ENCODE results near the gene TCF12.

The TCF12 gene

GRCh38 chr15:57319226-57319918, 400.9 kb downstream of the TCF12 start:
- no peak for DNase-seq (ENCODE audit: low read depth)
- no peak for TF ChIP-seq CTCF (IDR thresholded peaks at IDR 0.05; ENCODE audit: low read length, missing control alignments)
- H3K4me3 ChIP-seq (replicated peaks; ENCODE audit: low read depth, low read length) = no peak overlapping the region

- no peak for DNase-seq (ENCODE audit: low read depth)
- TF ChIP-seq CTCF (IDR thresholded peaks at IDR 0.05; ENCODE audit: low read length, missing control alignments) = no peak
Measured at GRCh38 chr15:57319919-57320560, 401.6 kb downstream of the TCF12 start.

GRCh38 chr15:57320631-57321220, 402.3 kb downstream of the TCF12 start:
- H3K4me3 ChIP-seq (replicated peaks; ENCODE audit: low read depth, low read length) = no peak overlapping the region
- peak; percentile 85 for DNase-seq (ENCODE audit: low read depth)
- no peak for TF ChIP-seq CTCF (IDR thresholded peaks at IDR 0.05; ENCODE audit: low read length, missing control alignments)

More at GRCh38 chr15:57319919-57320560, 401.6 kb downstream of the TCF12 start:
- H3K4me3 ChIP-seq (replicated peaks; ENCODE audit: low read depth, low read length) = no peak overlapping the region

GRCh38 chr15:57321485-57321884, 403.0 kb downstream of the TCF12 start:
- no peak overlapping the region for H3K4me3 ChIP-seq (replicated peaks; ENCODE audit: low read depth, low read length)
- TF ChIP-seq CTCF (IDR thresholded peaks at IDR 0.05; ENCODE audit: low read length, missing control alignments) = no peak

GRCh38 chr15:57321973-57322601, 403.6 kb downstream of the TCF12 start:
- no peak for TF ChIP-seq CTCF (IDR thresholded peaks at IDR 0.05; ENCODE audit: low read length, missing control alignments)
- H3K4me3 ChIP-seq (replicated peaks; ENCODE audit: low read depth, low read length) = no peak overlapping the region
- DNase-seq (ENCODE audit: low read depth) = no peak

More at GRCh38 chr15:57321485-57321884, 403.0 kb downstream of the TCF12 start:
- DNase-seq (ENCODE audit: low read depth) = no peak

GRCh38 chr15:57322602-57323250, 404.3 kb downstream of the TCF12 start:
- no peak overlapping the region for H3K4me3 ChIP-seq (replicated peaks; ENCODE audit: low read depth, low read length)
- no peak for TF ChIP-seq CTCF (IDR thresholded peaks at IDR 0.05; ENCODE audit: low read length, missing control alignments)
- no peak for DNase-seq (ENCODE audit: low read depth)
